Chondrocyte (in vitro differentiated cells): ENCODE results near the gene KRTAP12-1. TPM values are rescaled to one million over a fixed set of nuclear protein-coding genes. Genes with fewer than 3 reads are reported as not detected.

Experiments used
- DNase-seq: peaks from one replicate; pipeline ENCODE4 v3.0.0; 2021; ENCODE audit warnings: mixed read lengths, low spot score
- H3K27ac Mint-ChIP-seq: one replicate; pipeline ENCODE4 v1.8.0; 2021; ENCODE audit warnings: mild to moderate bottlenecking, moderate library complexity, mixed read lengths; ENCODE audit not compliant: unreplicated experiment
- H3K27me3 Mint-ChIP-seq: 2 replicates; pipeline ENCODE4 v1.8.0; 2021; ENCODE audit warnings: low read depth, mixed read lengths
- H3K36me3 Mint-ChIP-seq: 2 replicates; pipeline ENCODE4 v1.8.0; 2021; ENCODE audit warnings: low read depth, mixed read lengths
- H3K4me1 Mint-ChIP-seq: 2 replicates; pipeline ENCODE4 v1.8.0; 2021; ENCODE audit warnings: low read depth, mild to moderate bottlenecking, mixed read lengths
- H3K4me3 Mint-ChIP-seq: one replicate; pipeline ENCODE4 v1.8.0; 2021; ENCODE audit warnings: mild to moderate bottlenecking, moderate library complexity, mixed read lengths; ENCODE audit not compliant: unreplicated experiment
- H3K9me3 Mint-ChIP-seq: 2 replicates; pipeline ENCODE4 v1.8.0; 2021; ENCODE audit warnings: low read depth, mixed read lengths
- CTCF ChIP-seq: fragments of 200-600 bp; sonication (generic); IDR thresholded peaks from 2 replicates; pipeline ENCODE4 v1.5.0; 2021; ENCODE audit warnings: antibody characterized with exemption, mild to moderate bottlenecking, moderate library complexity
- total RNA-seq: library from RNA; stranded (reverse); gene quantifications from 3 replicates; pipeline ENCODE4 v1.2.1, GENCODE V29; 2021

Gene KRTAP12-1
- total RNA-seq, 1 donor from 2014 or later, result not detected

GRCh38 chr21:44682580-44683151 lies 703 bp upstream of the KRTAP12-1 start:
- H3K9me3 Mint-ChIP-seq, result no peaks in the 10 kb centered on the region
- no peaks in the 10 kb centered on the region for H3K4me1 Mint-ChIP-seq
- TF ChIP-seq CTCF, result no peak
- peaks cover 4% of the 10 kb centered on the region for H3K36me3 Mint-ChIP-seq
- H3K4me3 Mint-ChIP-seq, result no peak overlapping the region
- peaks cover 72% of the 10 kb centered on the region for H3K27me3 Mint-ChIP-seq
- DNase-seq, result no peak
- no peak overlapping the region for H3K27ac Mint-ChIP-seq

DNA sequence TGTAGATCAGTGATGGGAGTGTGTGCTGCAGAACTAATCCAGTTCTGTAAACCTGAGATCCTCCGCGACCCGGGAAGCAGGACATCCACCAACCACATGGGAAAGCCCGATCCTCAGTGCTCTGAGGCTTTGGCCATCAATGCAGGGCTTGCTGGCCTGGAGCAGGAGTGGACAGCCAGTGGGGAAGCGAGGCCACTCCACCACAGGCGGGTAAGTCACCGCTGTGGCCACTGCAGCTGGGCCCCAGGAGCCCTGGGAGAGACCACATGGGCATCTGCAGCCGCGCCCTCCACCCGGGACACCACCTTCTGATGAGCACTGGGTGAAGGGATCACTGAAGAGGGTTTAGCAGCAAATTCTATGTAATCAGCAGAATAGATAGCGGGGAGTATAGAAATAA lies 811 bp downstream of the KRTAP12-1 start:
- H3K4me3 Mint-ChIP-seq, result no peak overlapping the region
- TF ChIP-seq CTCF, result no peak
- H3K36me3 Mint-ChIP-seq, result peaks cover 3% of the 10 kb centered on the region
- H3K27ac Mint-ChIP-seq, result no peak overlapping the region
- H3K27me3 Mint-ChIP-seq, result peaks cover 73% of the 10 kb centered on the region
- H3K9me3 Mint-ChIP-seq, result no peaks in the 10 kb centered on the region
- no peak for DNase-seq
- no peaks in the 10 kb centered on the region for H3K4me1 Mint-ChIP-seq

DNA sequence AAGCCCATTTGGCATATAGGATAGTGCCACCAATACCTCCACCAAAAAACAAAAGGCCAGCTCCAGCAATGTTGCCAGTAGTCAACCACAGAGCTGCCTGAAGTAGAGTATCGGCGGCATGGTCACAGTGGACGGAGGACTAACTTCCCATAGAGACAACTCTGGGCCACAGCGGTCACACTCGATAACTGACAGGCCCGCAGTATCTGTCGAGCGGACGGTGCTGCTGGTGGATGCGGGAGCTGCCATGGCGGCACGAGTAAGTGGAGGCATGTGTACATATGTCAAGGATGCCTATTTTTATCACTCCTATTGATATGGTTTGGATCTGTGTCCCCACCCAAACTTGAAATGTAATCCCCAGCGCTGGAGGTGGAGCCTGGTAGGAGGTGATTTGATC lies 4.1 kb downstream of the KRTAP12-1 start:
- peaks cover 3% of the 10 kb centered on the region for H3K36me3 Mint-ChIP-seq
- DNase-seq, result no peak

DNA sequence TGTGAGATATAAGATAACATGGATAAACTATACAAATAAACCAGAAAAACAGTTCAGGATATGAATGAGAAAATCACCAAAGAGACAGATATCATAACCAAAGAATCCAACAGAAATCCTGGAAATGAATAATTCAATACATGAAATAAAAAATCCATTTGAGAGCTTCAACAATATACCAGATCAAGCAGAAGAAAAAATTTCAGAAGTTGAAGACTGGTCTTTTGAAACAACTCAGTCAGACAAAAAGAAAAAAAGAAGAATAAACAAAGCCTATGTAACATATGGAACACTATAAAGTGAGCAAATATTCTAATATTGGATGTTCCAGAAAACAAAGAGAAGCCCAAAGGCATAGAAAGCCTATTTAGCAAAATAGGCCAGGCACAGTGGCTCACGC lies 10.1 kb downstream of the KRTAP12-1 start:
- Mint-ChIP-seq H3K4me3 (no peak overlapping the region), H3K36me3 (peaks cover 3% of the 10 kb centered on the region), H3K9me3 (peaks cover 36% of the 10 kb centered on the region), H3K27me3 (peaks cover 41% of the 10 kb centered on the region), H3K4me1 (no peaks in the 10 kb centered on the region), H3K27ac (no peak overlapping the region)
- no peak for DNase-seq
- no peak for TF ChIP-seq CTCF

More for the DNA sequence above, 4.1 kb downstream of the KRTAP12-1 start:
- H3K27me3 Mint-ChIP-seq, result peaks cover 69% of the 10 kb centered on the region
- H3K27ac Mint-ChIP-seq, result no peak overlapping the region
- peaks cover 14% of the 10 kb centered on the region for H3K9me3 Mint-ChIP-seq
- no peak for TF ChIP-seq CTCF
- H3K4me3 Mint-ChIP-seq, result no peak overlapping the region
- no peaks in the 10 kb centered on the region for H3K4me1 Mint-ChIP-seq

GRCh38 chr21:44670642-44671432 lies 11.1 kb downstream of the KRTAP12-1 start:
- no peaks in the 10 kb centered on the region for H3K4me1 Mint-ChIP-seq
- peaks cover 3% of the 10 kb centered on the region for H3K36me3 Mint-ChIP-seq
- H3K4me3 Mint-ChIP-seq, result no peak overlapping the region
- DNase-seq, result no peak
- no peak for TF ChIP-seq CTCF
- H3K27me3 Mint-ChIP-seq, result peaks cover 31% of the 10 kb centered on the region
- H3K9me3 Mint-ChIP-seq, result peaks cover 36% of the 10 kb centered on the region
- no peak overlapping the region for H3K27ac Mint-ChIP-seq
